ENCODE results near the gene NPAS3. TPM values are rescaled to one million over a fixed set of nuclear protein-coding genes. Genes with fewer than 3 reads are reported as not detected.

The NPAS3 gene
- total RNA-seq, 1 experiment from 2014 or later, result 0.35 TPM

DNA sequence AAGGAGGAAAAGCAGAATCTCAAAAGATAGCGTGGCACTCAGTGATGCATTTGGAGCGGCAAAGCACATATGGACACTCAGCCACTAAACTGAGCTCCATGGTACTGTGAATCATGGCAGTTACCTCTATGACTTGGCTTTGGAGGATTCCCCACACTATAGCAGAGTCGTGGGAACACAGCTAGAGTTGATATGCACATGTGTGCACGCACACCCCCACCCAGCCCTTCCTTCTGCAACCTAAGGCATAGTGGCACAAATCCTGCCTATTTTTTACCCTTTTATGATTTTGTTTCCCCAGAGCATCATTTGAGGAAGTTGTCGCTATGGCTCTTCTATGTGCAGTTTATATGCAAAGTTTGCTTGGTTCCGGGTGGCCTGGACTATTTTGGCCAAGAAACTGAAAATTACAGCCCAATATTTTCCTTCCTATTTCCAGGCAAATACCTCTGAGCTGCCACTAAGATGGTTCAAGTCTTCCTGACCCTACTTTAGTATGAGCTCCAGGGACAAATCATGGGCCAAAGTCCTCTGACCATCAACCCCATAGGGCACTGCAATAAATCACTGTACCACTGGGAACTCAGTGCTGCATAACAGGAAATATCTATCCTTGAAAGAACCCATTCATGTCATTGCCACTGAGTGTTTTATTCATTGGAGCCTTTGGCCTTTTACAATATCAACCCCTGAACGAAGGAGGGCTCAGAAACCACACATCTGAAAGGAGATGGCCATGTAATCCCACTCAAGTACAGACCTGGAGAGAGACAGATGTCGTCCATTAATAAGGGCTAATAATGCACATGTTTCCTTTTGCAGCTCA lies 834.7 kb downstream of the NPAS3 start:
- Mint-ChIP-seq H3K36me3 (ENCODE audit: insufficient read depth, unreplicated experiment) (no peaks in the 10 kb centered on the region), H3K27me3 (ENCODE audit: insufficient read depth, unreplicated experiment) (no peaks in the 10 kb centered on the region), H3K9me3 (ENCODE audit: unreplicated experiment) (no peaks in the 10 kb centered on the region), H3K27ac (ENCODE audit: low read depth, unreplicated experiment) (no peak overlapping the region), H3K4me1 (ENCODE audit: insufficient read depth, unreplicated experiment) (peaks cover 8% of the 10 kb centered on the region), H3K4me3 (ENCODE audit: unreplicated experiment) (no peak overlapping the region)
- ChIA-PET POLR2A (no interaction called here), CTCF (interaction anchor here (1.9 kb wide), 1 partner anchor 19 kb away, joined by 9 read pairs; no protein-coding TSS in a partner anchor)
- DNase-seq (ENCODE audit: unreplicated experiment), result no peak
- no TSS peak for BruUV-seq (replicated peaks)
- TF ChIP-seq, protein P1, sequence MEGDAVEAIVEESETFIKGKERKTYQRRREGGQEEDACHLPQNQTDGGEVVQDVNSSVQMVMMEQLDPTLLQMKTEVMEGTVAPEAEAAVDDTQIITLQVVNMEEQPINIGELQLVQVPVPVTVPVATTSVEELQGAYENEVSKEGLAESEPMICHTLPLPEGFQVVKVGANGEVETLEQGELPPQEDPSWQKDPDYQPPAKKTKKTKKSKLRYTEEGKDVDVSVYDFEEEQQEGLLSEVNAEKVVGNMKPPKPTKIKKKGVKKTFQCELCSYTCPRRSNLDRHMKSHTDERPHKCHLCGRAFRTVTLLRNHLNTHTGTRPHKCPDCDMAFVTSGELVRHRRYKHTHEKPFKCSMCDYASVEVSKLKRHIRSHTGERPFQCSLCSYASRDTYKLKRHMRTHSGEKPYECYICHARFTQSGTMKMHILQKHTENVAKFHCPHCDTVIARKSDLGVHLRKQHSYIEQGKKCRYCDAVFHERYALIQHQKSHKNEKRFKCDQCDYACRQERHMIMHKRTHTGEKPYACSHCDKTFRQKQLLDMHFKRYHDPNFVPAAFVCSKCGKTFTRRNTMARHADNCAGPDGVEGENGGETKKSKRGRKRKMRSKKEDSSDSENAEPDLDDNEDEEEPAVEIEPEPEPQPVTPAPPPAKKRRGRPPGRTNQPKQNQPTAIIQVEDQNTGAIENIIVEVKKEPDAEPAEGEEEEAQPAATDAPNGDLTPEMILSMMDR (IDR thresholded peaks at IDR 0.05; ENCODE audit: unreplicated experiment), result no peak
- intact Hi-C loops (cut with micrococcal nuclease), result no loop called here

DNA sequence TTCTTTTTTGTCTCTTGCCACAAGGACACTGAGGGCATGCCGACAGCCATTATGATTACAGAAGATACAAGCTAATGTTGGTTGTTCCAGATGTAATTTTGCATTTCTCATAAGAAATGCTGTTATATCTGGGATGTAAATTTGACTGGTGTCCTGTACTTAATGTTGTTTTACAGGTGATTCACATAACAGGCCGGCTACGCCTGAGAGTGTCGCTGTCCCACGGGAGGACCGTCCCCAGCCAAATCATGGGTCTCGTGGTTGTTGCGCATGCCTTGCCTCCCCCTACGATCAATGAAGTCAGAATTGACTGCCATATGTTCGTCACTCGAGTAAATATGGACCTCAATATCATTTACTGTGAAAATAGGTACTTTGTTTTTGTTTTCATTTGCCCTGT lies 835.5 kb downstream of the NPAS3 start:
- peaks cover 8% of the 10 kb centered on the region for H3K4me1 Mint-ChIP-seq (ENCODE audit: insufficient read depth, unreplicated experiment)
- TF ChIP-seq, protein P1 (IDR thresholded peaks at IDR 0.05; ENCODE audit: unreplicated experiment), result no peak
- no peaks in the 10 kb centered on the region for H3K27me3 Mint-ChIP-seq (ENCODE audit: insufficient read depth, unreplicated experiment)
- DNase-seq (ENCODE audit: unreplicated experiment), result no peak
- no peaks in the 10 kb centered on the region for H3K9me3 Mint-ChIP-seq (ENCODE audit: unreplicated experiment)
- no peaks in the 10 kb centered on the region for H3K36me3 Mint-ChIP-seq (ENCODE audit: insufficient read depth, unreplicated experiment)
- ChIA-PET CTCF (interaction anchor here (1.9 kb wide), 1 partner anchor 18 kb away, joined by 9 read pairs; no protein-coding TSS in a partner anchor), POLR2A (no interaction called here)
- H3K4me3 Mint-ChIP-seq (ENCODE audit: unreplicated experiment), result no peak overlapping the region
- no TSS peak for BruUV-seq (replicated peaks)
- H3K27ac Mint-ChIP-seq (ENCODE audit: low read depth, unreplicated experiment), result no peak overlapping the region
- intact Hi-C loops (cut with micrococcal nuclease), result no loop called here

DNA sequence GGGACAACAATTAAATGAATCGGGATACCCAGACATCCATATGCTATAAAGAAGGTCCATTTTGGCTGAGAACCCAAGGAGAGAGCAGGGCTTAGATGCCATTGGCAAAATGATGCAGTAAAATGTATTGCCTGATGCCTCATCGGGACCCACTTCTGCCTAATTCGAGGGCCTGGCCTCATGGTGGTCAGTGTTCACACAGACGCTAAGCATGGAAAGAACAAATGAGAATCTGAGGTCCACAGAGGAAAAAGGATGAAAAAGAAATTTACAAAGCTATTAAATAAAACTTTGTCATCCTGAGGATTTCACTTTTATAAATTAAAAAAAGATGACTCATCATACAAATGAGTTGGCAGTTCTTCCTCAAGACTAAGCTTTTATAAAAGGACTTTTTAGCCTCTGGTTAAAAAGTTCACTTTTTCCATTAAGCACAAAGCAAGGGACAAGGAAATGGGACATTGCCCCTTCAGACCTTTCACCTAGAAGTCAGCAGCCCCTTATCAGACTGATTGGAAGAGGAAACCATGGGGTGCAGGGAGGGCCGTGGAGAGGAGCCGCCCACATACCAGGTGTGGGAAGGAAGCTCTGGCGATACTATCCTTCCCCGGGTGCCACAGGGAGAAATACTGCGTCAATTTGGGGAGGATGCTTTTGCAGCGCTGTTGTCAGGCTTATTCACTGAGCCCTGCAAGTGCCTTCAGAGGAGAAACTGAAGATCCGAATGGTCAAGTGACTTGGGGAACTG lies 836.2 kb downstream of the NPAS3 start:
- no peak overlapping the region for H3K4me3 Mint-ChIP-seq (ENCODE audit: unreplicated experiment)
- no peaks in the 10 kb centered on the region for H3K36me3 Mint-ChIP-seq (ENCODE audit: insufficient read depth, unreplicated experiment)
- H3K9me3 Mint-ChIP-seq (ENCODE audit: unreplicated experiment), result no peaks in the 10 kb centered on the region
- BruUV-seq (replicated peaks), result no TSS peak
- no peak overlapping the region for H3K27ac Mint-ChIP-seq (ENCODE audit: low read depth, unreplicated experiment)
- TF ChIP-seq, protein P1 (IDR thresholded peaks at IDR 0.05; ENCODE audit: unreplicated experiment), result no peak
- CTCF ChIA-PET, result no interaction called here
- no peak for DNase-seq (ENCODE audit: unreplicated experiment)
- peaks cover 8% of the 10 kb centered on the region for H3K4me1 Mint-ChIP-seq (ENCODE audit: insufficient read depth, unreplicated experiment)
- POLR2A ChIA-PET, result no interaction called here
- no peaks in the 10 kb centered on the region for H3K27me3 Mint-ChIP-seq (ENCODE audit: insufficient read depth, unreplicated experiment)
- intact Hi-C loops (cut with micrococcal nuclease), result no loop called here

DNA sequence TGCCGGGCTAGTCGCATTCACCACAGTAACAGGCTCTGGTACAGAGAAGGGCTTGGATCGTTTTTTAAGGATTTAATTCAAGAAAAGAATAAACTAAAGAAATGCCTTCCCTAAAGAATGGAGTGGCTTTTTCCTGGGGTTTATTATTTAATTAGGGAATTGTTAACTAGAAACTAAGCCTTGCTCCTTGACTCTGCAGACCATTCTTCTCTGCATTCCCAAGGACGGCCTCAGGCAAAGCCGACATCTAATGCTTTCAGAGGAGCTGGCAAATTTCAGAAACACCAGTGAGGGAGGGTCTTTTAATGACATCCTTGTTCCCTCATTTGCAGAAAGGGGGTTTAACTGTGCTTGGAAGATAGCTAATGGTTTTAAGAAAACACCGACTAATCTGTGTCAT lies 838.2 kb downstream of the NPAS3 start:
- intact Hi-C loops (cut with micrococcal nuclease), result no loop called here
- no peak for DNase-seq (ENCODE audit: unreplicated experiment)
- no TSS peak for BruUV-seq (replicated peaks)
- Mint-ChIP-seq H3K4me1 (ENCODE audit: insufficient read depth, unreplicated experiment) (peaks cover 14% of the 10 kb centered on the region), H3K9me3 (ENCODE audit: unreplicated experiment) (no peaks in the 10 kb centered on the region), H3K27ac (ENCODE audit: low read depth, unreplicated experiment) (no peak overlapping the region), H3K27me3 (ENCODE audit: insufficient read depth, unreplicated experiment) (no peaks in the 10 kb centered on the region), H3K36me3 (ENCODE audit: insufficient read depth, unreplicated experiment) (no peaks in the 10 kb centered on the region), H3K4me3 (ENCODE audit: unreplicated experiment) (no peak overlapping the region)
- ChIA-PET CTCF (interaction anchor here (0.6 to 1.5 kb wide), 5 partner anchors 10 to 452 kb away, joined by 3 to 6 read pairs (median 4); no protein-coding TSS in a partner anchor), POLR2A (interaction anchor here (0.6 kb wide), 1 partner anchor 551 kb away, joined by 3 read pairs; no protein-coding TSS in a partner anchor)
- TF ChIP-seq, protein P1 (IDR thresholded peaks at IDR 0.05; ENCODE audit: unreplicated experiment), result no peak
